PC-9 (cell line): Measurements from ENCODE around the gene ISOC1. TPM values are rescaled to one million over a fixed set of nuclear protein-coding genes. Genes with fewer than 3 reads are reported as not detected.

ENCODE experiments used
- BruUV-seq: library from RNA; stranded (reverse); fragments of 400-500 nt; replicated peaks from 2 replicates; lab custom pipeline; 2021; lab: Mats Ljungman, UMichigan
- CTCF ChIA-PET: fragments of 300-600 bp; sonication (Branson Sonifier 250); formaldehyde crosslinking; loops from one replicate; lab custom pipeline; 2022; ENCODE audit warnings: antibody characterized with exemption; lab: Charles Lee
- POLR2A ChIA-PET: fragments of 300-600 bp; sonication (Branson Sonifier 250); formaldehyde crosslinking; loops from one replicate; lab custom pipeline; 2022; ENCODE audit warnings: antibody characterized with exemption; ENCODE audit not compliant: unreplicated experiment; lab: Charles Lee
- DNase-seq, 2 experiments: peaks; one replicate each; pipeline versions ENCODE4 v3.0.0 to v3.0.0-alpha.2; 2015 to 2022; ENCODE audit warnings: mixed read lengths in 1 of 2
- H2AFZ ChIP-seq: fragments of 200-600 bp; sonication (generic); 2 replicates; pipeline ENCODE4 v1.8.1; 2017; ENCODE audit warnings: antibody characterized with exemption
- H3F3A ChIP-seq: fragments of 200-600 bp; sonication (generic); 2 replicates; pipeline ENCODE4 v1.8.1; 2017; ENCODE audit warnings: antibody characterized with exemption, mild to moderate bottlenecking, low read depth; ENCODE audit not compliant: insufficient read depth
- H3K27ac ChIP-seq: fragments of 200-600 bp; sonication (generic); 2 replicates; pipeline ENCODE4 v1.6.1; 2016; ENCODE audit warnings: mixed run types
- H3K27me3 ChIP-seq: fragments of 200-600 bp; sonication (generic); 2 replicates; pipeline ENCODE4 v1.6.1; 2016; ENCODE audit warnings: low read depth, mixed run types; ENCODE audit not compliant: insufficient read depth
- H3K36me3 ChIP-seq: fragments of 200-600 bp; sonication (generic); 2 replicates; pipeline ENCODE4 v1.6.1; 2016; ENCODE audit warnings: low read depth, mixed run types
- H3K4me1 ChIP-seq: fragments of 200-600 bp; sonication (generic); replicated peaks from 2 replicates; pipeline ENCODE4 v1.6.1; 2016; ENCODE audit warnings: mixed run types; ENCODE audit not compliant: insufficient read depth
- H3K4me2 ChIP-seq: fragments of 200-600 bp; sonication (generic); 2 replicates; pipeline ENCODE4 v1.6.1; 2017; ENCODE audit warnings: mixed run types
- H3K4me3 ChIP-seq: fragments of 200-600 bp; sonication (generic); 2 replicates; pipeline ENCODE4 v1.6.1; 2016; ENCODE audit warnings: mixed run types
- H3K79me2 ChIP-seq: fragments of 200-600 bp; sonication (generic); 2 replicates; pipeline ENCODE4 v1.6.1; 2017; ENCODE audit warnings: low read depth, mixed run types
- H3K9me2 ChIP-seq: fragments of 200-600 bp; sonication (generic); 2 replicates; pipeline ENCODE4 v1.8.1; 2017; ENCODE audit warnings: mild to moderate bottlenecking; ENCODE audit not compliant: insufficient read depth
- H3K9me3 ChIP-seq: fragments of 200-600 bp; sonication (generic); 2 replicates; pipeline ENCODE4 v1.8.1; 2016; ENCODE audit warnings: low read depth; ENCODE audit not compliant: insufficient read depth
- H4K20me1 ChIP-seq: fragments of 200-600 bp; sonication (generic); 2 replicates; pipeline ENCODE4 v1.8.1; 2017; ENCODE audit not compliant: insufficient read depth
- EZH2 ChIP-seq: fragments of 200-600 bp; sonication (generic); IDR thresholded peaks from 2 replicates; pipeline ENCODE4 v1.8.0; 2017; ENCODE audit warnings: antibody characterized with exemption, low read depth
- intact Hi-C: fragments of 100-400 bp; cut with micrococcal nuclease; formaldehyde crosslinking; loops from one replicate; pipeline ENCODE4 v1.10.0; 2022; ENCODE audit not compliant: unreplicated experiment
- total RNA-seq: library from RNA; stranded (reverse); gene quantifications from 2 replicates; pipeline ENCODE4 v1.2.3, GENCODE V29; 2021
- TF ChIP-seq, protein P1 (sequence below): fragments of 200-600 bp; sonication (generic); conservative IDR thresholded peaks from 2 replicates; pipeline ENCODE4 v1.6.1; 2017; ENCODE audit warnings: mixed run types, antibody characterized with exemption, mild to moderate bottlenecking, moderate library complexity

The ISOC1 gene
- total RNA-seq, 1 experiment from 2014 or later: 7.5 TPM

GRCh38 chr5:129141078-129141477, 46.5 kb downstream of the ISOC1 start:
- intact Hi-C loops: no loop called here
- H3K9me3 ChIP-seq: no peaks in the 10 kb centered on the region
- no TSS peak for BruUV-seq
- no peaks in the 10 kb centered on the region; the same call in 1 of the 2 replicates for H3K9me2 ChIP-seq
- H3K27me3 ChIP-seq: no peaks in the 10 kb centered on the region
- no peak for DNase-seq
- H3K4me2 ChIP-seq: no peak overlapping the region
- H4K20me1 ChIP-seq: no peaks in the 10 kb centered on the region
- no peak overlapping the region for H3K4me3 ChIP-seq
- no peaks in the 10 kb centered on the region for H3K4me1 ChIP-seq
- ChIA-PET POLR2A (no interaction called here), CTCF (interaction anchor here (0.6 kb wide), 1 partner anchor 15 kb away, joined by 6 read pairs; no protein-coding TSS in a partner anchor)
- H3F3A ChIP-seq: no peaks in the 10 kb centered on the region
- no peak overlapping the region for H2AFZ ChIP-seq
- no peaks in the 10 kb centered on the region for H3K36me3 ChIP-seq
- TF ChIP-seq EZH2: no peak
- TF ChIP-seq, protein P1, sequence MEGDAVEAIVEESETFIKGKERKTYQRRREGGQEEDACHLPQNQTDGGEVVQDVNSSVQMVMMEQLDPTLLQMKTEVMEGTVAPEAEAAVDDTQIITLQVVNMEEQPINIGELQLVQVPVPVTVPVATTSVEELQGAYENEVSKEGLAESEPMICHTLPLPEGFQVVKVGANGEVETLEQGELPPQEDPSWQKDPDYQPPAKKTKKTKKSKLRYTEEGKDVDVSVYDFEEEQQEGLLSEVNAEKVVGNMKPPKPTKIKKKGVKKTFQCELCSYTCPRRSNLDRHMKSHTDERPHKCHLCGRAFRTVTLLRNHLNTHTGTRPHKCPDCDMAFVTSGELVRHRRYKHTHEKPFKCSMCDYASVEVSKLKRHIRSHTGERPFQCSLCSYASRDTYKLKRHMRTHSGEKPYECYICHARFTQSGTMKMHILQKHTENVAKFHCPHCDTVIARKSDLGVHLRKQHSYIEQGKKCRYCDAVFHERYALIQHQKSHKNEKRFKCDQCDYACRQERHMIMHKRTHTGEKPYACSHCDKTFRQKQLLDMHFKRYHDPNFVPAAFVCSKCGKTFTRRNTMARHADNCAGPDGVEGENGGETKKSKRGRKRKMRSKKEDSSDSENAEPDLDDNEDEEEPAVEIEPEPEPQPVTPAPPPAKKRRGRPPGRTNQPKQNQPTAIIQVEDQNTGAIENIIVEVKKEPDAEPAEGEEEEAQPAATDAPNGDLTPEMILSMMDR: no peak
- no peak overlapping the region for H3K27ac ChIP-seq
- H3K79me2 ChIP-seq: no peaks in the 10 kb centered on the region

DNA sequence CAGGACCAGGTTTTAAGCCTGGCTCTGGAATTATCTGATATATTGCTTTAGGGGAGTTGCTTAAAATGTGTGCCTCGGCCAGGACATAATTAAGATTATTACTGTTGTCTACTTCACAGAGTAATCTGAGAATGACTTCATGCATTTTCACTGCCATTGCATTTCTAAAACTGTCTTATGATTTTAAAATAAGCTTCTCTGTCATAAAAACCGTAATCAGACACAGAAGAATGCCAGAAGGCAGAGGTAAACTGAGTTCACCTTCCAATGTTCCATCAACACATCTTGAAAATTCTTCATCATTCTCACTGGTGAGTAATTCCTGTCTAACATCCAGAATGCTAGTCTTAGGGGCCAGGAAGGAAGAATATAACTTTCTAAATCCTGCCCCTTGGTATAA, 47.1 kb downstream of the ISOC1 start:
- Histone ChIP-seq H3F3A (no peaks in the 10 kb centered on the region), H3K9me3 (no peaks in the 10 kb centered on the region), H2AFZ (no peak overlapping the region), H3K36me3 (no peaks in the 10 kb centered on the region), H3K79me2 (no peaks in the 10 kb centered on the region), H3K9me2 (no peaks in the 10 kb centered on the region; the same call in 1 of the 2 replicates), H3K27ac (no peak overlapping the region), H3K4me1 (no peaks in the 10 kb centered on the region), H3K4me2 (no peak overlapping the region), H3K4me3 (no peak overlapping the region), H3K27me3 (no peaks in the 10 kb centered on the region), H4K20me1 (no peaks in the 10 kb centered on the region)
- intact Hi-C loops: no loop called here
- DNase-seq: no peak
- POLR2A ChIA-PET: no interaction called here
- TF ChIP-seq EZH2: no peak
- TF ChIP-seq, protein P1: no peak
- CTCF ChIA-PET: no interaction called here
- BruUV-seq: no TSS peak

DNA sequence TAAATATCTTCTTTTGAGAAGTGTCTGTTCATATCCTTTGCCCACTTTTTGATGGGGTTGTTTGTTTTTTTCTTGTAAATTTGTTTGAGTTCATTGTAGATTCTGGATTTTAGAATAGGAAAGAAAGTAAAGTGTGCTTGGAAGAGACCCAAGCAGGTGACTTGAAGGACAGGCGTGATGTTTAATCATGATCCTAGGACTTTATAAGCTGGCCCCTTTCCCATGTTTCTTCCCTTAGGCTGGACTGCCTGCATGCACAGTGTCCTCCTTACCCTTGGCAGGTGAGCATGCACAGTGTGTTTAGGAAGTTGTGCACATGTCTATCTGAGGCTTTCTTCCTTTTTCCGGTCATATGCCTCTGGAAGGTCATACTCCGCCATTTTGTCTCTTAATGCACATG, 61.3 kb downstream of the ISOC1 start:
- ChIA-PET CTCF (no interaction called here), POLR2A (no interaction called here)
- Histone ChIP-seq H3K9me2 (no peaks in the 10 kb centered on the region; the same call in 1 of the 2 replicates), H3K36me3 (no peaks in the 10 kb centered on the region), H3F3A (no peaks in the 10 kb centered on the region), H3K79me2 (no peaks in the 10 kb centered on the region), H2AFZ (no peak overlapping the region), H3K27me3 (no peaks in the 10 kb centered on the region), H3K9me3 (no peaks in the 10 kb centered on the region), H4K20me1 (no peaks in the 10 kb centered on the region), H3K4me3 (no peak overlapping the region), H3K4me2 (no peak overlapping the region), H3K27ac (no peak overlapping the region), H3K4me1 (no peaks in the 10 kb centered on the region)
- DNase-seq: no peak
- no TSS peak for BruUV-seq
- intact Hi-C loops: no loop called here
- TF ChIP-seq, protein P1: no peak
- TF ChIP-seq EZH2: no peak
